Muscle layer of colon (tissue), 2 donors: ENCODE results near the gene RBFOX1.

Experiments used
- H3K27ac ChIP-seq: one replicate; pipeline ENCODE4 v1.7.0; 2013; ENCODE audit warnings: low read depth, mild to moderate bottlenecking, low read length, moderate library complexity
- H3K27me3 ChIP-seq, 2 donors: one replicate each; pipeline ENCODE4 v1.7.0; 2013; ENCODE audit warnings: low read length in 2 of 2, mild to moderate bottlenecking in 2 of 2; ENCODE audit not compliant: insufficient read depth in 2 of 2, control insufficient read depth in 1 of 2
- H3K36me3 ChIP-seq: one replicate; pipeline ENCODE4 v1.7.0; 2013; ENCODE audit warnings: mild to moderate bottlenecking, low read length; ENCODE audit not compliant: insufficient read depth
- H3K4me1 ChIP-seq: one replicate; pipeline ENCODE4 v1.7.0; 2013; ENCODE audit warnings: mild to moderate bottlenecking, low read length; ENCODE audit not compliant: insufficient read depth
- H3K4me3 ChIP-seq, 2 donors: one replicate each; pipeline ENCODE4 v1.7.0; 2013; ENCODE audit warnings: low read length in 2 of 2, low read depth in 1 of 2, mild to moderate bottlenecking in 1 of 2, moderate library complexity in 1 of 2
- H3K9ac ChIP-seq: one replicate; pipeline ENCODE4 v1.7.0; 2013; ENCODE audit warnings: low read length
- H3K9me3 ChIP-seq: one replicate; pipeline ENCODE4 v1.7.0; 2013; ENCODE audit warnings: mild to moderate bottlenecking, low read length
- donor health status: abdominal sarcoma.
- donor health status: Adenocarcinoma of cecum.

Gene RBFOX1

GRCh38 chr16:7351610-7352510 lies 19.2 kb downstream of the RBFOX1 start:
- Histone ChIP-seq H3K27ac (no peak overlapping the region), H3K4me1 (no peaks in the 10 kb centered on the region), H3K36me3 (no peaks in the 10 kb centered on the region), H3K9me3 (no peaks in the 10 kb centered on the region), H3K4me3 (no peak overlapping the region), H3K27me3 (no peaks in the 10 kb centered on the region), H3K9ac (no peak overlapping the region)

- Histone ChIP-seq H3K9me3 (no peaks in the 10 kb centered on the region), H3K4me1 (no peaks in the 10 kb centered on the region), H3K36me3 (no peaks in the 10 kb centered on the region), H3K27me3 (no peaks in the 10 kb centered on the region), H3K9ac (no peak overlapping the region), H3K4me3 (no peak overlapping the region), H3K27ac (no peak overlapping the region)
Measured at GRCh38 chr16:7355758-7356157, 23.1 kb downstream of the RBFOX1 start.

GRCh38 chr16:7361416-7362129 lies 28.9 kb downstream of the RBFOX1 start:
- H3K9ac ChIP-seq = no peak overlapping the region
- H3K27ac ChIP-seq = no peak overlapping the region
- no peak overlapping the region for H3K4me3 ChIP-seq
- no peaks in the 10 kb centered on the region for H3K9me3 ChIP-seq
- no peaks in the 10 kb centered on the region for H3K27me3 ChIP-seq
- H3K4me1 ChIP-seq = peaks cover 6% of the 10 kb centered on the region
- H3K36me3 ChIP-seq = no peaks in the 10 kb centered on the region

- Histone ChIP-seq H3K4me3 (no peak overlapping the region), H3K27me3 (no peaks in the 10 kb centered on the region), H3K36me3 (no peaks in the 10 kb centered on the region), H3K27ac (no peak overlapping the region), H3K9me3 (no peaks in the 10 kb centered on the region), H3K4me1 (peaks cover 6% of the 10 kb centered on the region), H3K9ac (no peak overlapping the region)
Measured at GRCh38 chr16:7362231-7362630, 29.6 kb downstream of the RBFOX1 start.

GRCh38 chr16:7363422-7364417 lies 31.1 kb downstream of the RBFOX1 start:
- H3K27ac ChIP-seq = no peak overlapping the region
- H3K4me3 ChIP-seq = no peak overlapping the region
- peaks cover 6% of the 10 kb centered on the region for H3K4me1 ChIP-seq
- no peak overlapping the region for H3K9ac ChIP-seq
- no peaks in the 10 kb centered on the region for H3K27me3 ChIP-seq
- H3K9me3 ChIP-seq = no peaks in the 10 kb centered on the region
- no peaks in the 10 kb centered on the region for H3K36me3 ChIP-seq

GRCh38 chr16:7366041-7366440 lies 33.4 kb downstream of the RBFOX1 start:
- no peaks in the 10 kb centered on the region for H3K9me3 ChIP-seq
- H3K9ac ChIP-seq = no peak overlapping the region
- no peak overlapping the region for H3K4me3 ChIP-seq
- peaks cover 6% of the 10 kb centered on the region for H3K4me1 ChIP-seq
- H3K27me3 ChIP-seq = no peaks in the 10 kb centered on the region
- no peaks in the 10 kb centered on the region for H3K36me3 ChIP-seq
- H3K27ac ChIP-seq = no peak overlapping the region

- Histone ChIP-seq H3K4me1 (peaks cover 6% of the 10 kb centered on the region), H3K4me3 (no peak overlapping the region), H3K36me3 (no peaks in the 10 kb centered on the region), H3K9ac (no peak overlapping the region), H3K27me3 (no peaks in the 10 kb centered on the region), H3K9me3 (no peaks in the 10 kb centered on the region), H3K27ac (no peak overlapping the region)
Measured at GRCh38 chr16:7366993-7367880, 34.6 kb downstream of the RBFOX1 start.

- Histone ChIP-seq H3K27ac (no peak overlapping the region), H3K4me1 (no peaks in the 10 kb centered on the region), H3K36me3 (no peaks in the 10 kb centered on the region), H3K9me3 (no peaks in the 10 kb centered on the region), H3K4me3 (no peak overlapping the region), H3K27me3 (no peaks in the 10 kb centered on the region), H3K9ac (no peak overlapping the region)
Measured at GRCh38 chr16:7369204-7369603, 36.6 kb downstream of the RBFOX1 start.

- H3K27ac ChIP-seq = no peak overlapping the region
- no peak overlapping the region for H3K4me3 ChIP-seq
- no peak overlapping the region for H3K9ac ChIP-seq
- no peaks in the 10 kb centered on the region for H3K9me3 ChIP-seq
- H3K4me1 ChIP-seq = no peaks in the 10 kb centered on the region
- no peaks in the 10 kb centered on the region for H3K27me3 ChIP-seq
- H3K36me3 ChIP-seq = no peaks in the 10 kb centered on the region
Measured at GRCh38 chr16:7372095-7372494, 39.5 kb downstream of the RBFOX1 start.

GRCh38 chr16:7373776-7374175 lies 41.1 kb downstream of the RBFOX1 start:
- Histone ChIP-seq H3K36me3 (no peaks in the 10 kb centered on the region), H3K9ac (no peak overlapping the region), H3K9me3 (no peaks in the 10 kb centered on the region), H3K4me1 (no peaks in the 10 kb centered on the region), H3K27ac (no peak overlapping the region), H3K27me3 (no peaks in the 10 kb centered on the region), H3K4me3 (no peak overlapping the region)
